Osteocyte (in vitro differentiated cells): ENCODE data around the gene LHFPL4. TPM values are rescaled to one million over a fixed set of nuclear protein-coding genes. Genes with fewer than 3 reads are reported as not detected.
"Not testable (repeated sequence)": the region's sequence is repeated elsewhere in the genome, so short reads cannot be mapped to it uniquely, and the experiment has no call there.

ENCODE experiments used
- DNase-seq: peaks from one replicate; pipeline ENCODE4 v3.0.0; 2021; ENCODE audit warnings: mixed read lengths; ENCODE audit not compliant: unreplicated experiment; ENCODE audit errors: extremely low spot score
- H3K27ac Mint-ChIP-seq: one replicate; pipeline ENCODE4 v1.8.0; 2021; ENCODE audit warnings: mild to moderate bottlenecking, mixed read lengths; ENCODE audit not compliant: unreplicated experiment
- H3K27me3 Mint-ChIP-seq: one replicate; pipeline ENCODE4 v1.8.0; 2021; ENCODE audit warnings: mixed read lengths; ENCODE audit not compliant: unreplicated experiment
- H3K36me3 Mint-ChIP-seq: one replicate; pipeline ENCODE4 v1.8.0; 2021; ENCODE audit warnings: mixed read lengths; ENCODE audit not compliant: unreplicated experiment
- H3K4me1 Mint-ChIP-seq: one replicate; pipeline ENCODE4 v1.8.0; 2021; ENCODE audit warnings: mixed read lengths; ENCODE audit not compliant: unreplicated experiment
- H3K4me3 Mint-ChIP-seq: one replicate; pipeline ENCODE4 v1.8.0; 2021; ENCODE audit warnings: mild to moderate bottlenecking, moderate library complexity, mixed read lengths; ENCODE audit not compliant: unreplicated experiment
- H3K9me3 Mint-ChIP-seq: one replicate; pipeline ENCODE4 v1.8.0; 2021; ENCODE audit warnings: mixed read lengths; ENCODE audit not compliant: unreplicated experiment
- CTCF ChIP-seq: fragments of 200-600 bp; sonication (generic); IDR thresholded peaks from 2 replicates; pipeline ENCODE4 v1.5.0; 2021; ENCODE audit warnings: antibody characterized with exemption, mild to moderate bottlenecking, moderate library complexity
- total RNA-seq: library from RNA; stranded (reverse); gene quantifications from 2 replicates; pipeline ENCODE4 v1.2.1, GENCODE V29; 2021

The LHFPL4 gene
- total RNA-seq, 1 donor from 2014 or later, result not detected

GRCh38 chr3:9581742-9582141 is 28.1 kb upstream of the LHFPL4 start:
- Mint-ChIP-seq H3K9me3 (peaks cover 5% of the 10 kb centered on the region), H3K27ac (no peak overlapping the region), H3K27me3 (peaks cover 7% of the 10 kb centered on the region), H3K4me1 (no peaks in the 10 kb centered on the region), H3K4me3 (no peak overlapping the region), H3K36me3 (no peaks in the 10 kb centered on the region)
- no peak for DNase-seq
- no peak for TF ChIP-seq CTCF

GRCh38 chr3:9569054-9569453 is 15.4 kb upstream of the LHFPL4 start:
- Mint-ChIP-seq H3K4me3 (no peak overlapping the region), H3K27ac (no peak overlapping the region), H3K9me3 (peaks cover 10% of the 10 kb centered on the region), H3K4me1 (no peaks in the 10 kb centered on the region), H3K27me3 (peaks cover 18% of the 10 kb centered on the region), H3K36me3 (no peaks in the 10 kb centered on the region)
- no peak for DNase-seq
- no peak for TF ChIP-seq CTCF

GRCh38 chr3:9565316-9565715 is 11.7 kb upstream of the LHFPL4 start:
- H3K4me1 Mint-ChIP-seq, result no peaks in the 10 kb centered on the region
- no peak for DNase-seq
- H3K4me3 Mint-ChIP-seq, result no peak overlapping the region
- TF ChIP-seq CTCF, result no peak
- H3K9me3 Mint-ChIP-seq, result peaks cover 10% of the 10 kb centered on the region
- H3K36me3 Mint-ChIP-seq, result no peaks in the 10 kb centered on the region
- H3K27me3 Mint-ChIP-seq, result peaks cover 5% of the 10 kb centered on the region
- H3K27ac Mint-ChIP-seq, result no peak overlapping the region

- peaks cover 5% of the 10 kb centered on the region for H3K27me3 Mint-ChIP-seq
- no peaks in the 10 kb centered on the region for H3K36me3 Mint-ChIP-seq
- no peak overlapping the region for H3K27ac Mint-ChIP-seq
- H3K4me1 Mint-ChIP-seq, result no peaks in the 10 kb centered on the region
- H3K9me3 Mint-ChIP-seq, result peaks cover 10% of the 10 kb centered on the region
- no peak for TF ChIP-seq CTCF
- H3K4me3 Mint-ChIP-seq, result no peak overlapping the region
- peak; percentile 34 for DNase-seq
Observed at GRCh38 chr3:9563851-9564250, 10.2 kb upstream of the LHFPL4 start.

- H3K27ac Mint-ChIP-seq, H3K9me3 Mint-ChIP-seq, DNase-seq, H3K4me1 Mint-ChIP-seq, H3K36me3 Mint-ChIP-seq, H3K4me3 Mint-ChIP-seq: not testable (repeated sequence)
- H3K27me3 Mint-ChIP-seq, result peaks cover 14% of the 10 kb centered on the region
Observed at GRCh38 chr3:9560056-9560455, 6.4 kb upstream of the LHFPL4 start.

- Mint-ChIP-seq H3K36me3 (peaks cover 2% of the 10 kb centered on the region), H3K9me3 (peaks cover 3% of the 10 kb centered on the region), H3K4me3 (no peak overlapping the region), H3K27me3 (peaks cover 44% of the 10 kb centered on the region), H3K4me1 (peaks cover 3% of the 10 kb centered on the region), H3K27ac (no peak overlapping the region)
- DNase-seq, result no peak
- no peak for TF ChIP-seq CTCF
Observed at GRCh38 chr3:9553948-9554513, 409 bp upstream of the LHFPL4 start.
